Colon (tissue), 2 donors: ENCODE measurements around the gene POLR2H.
"Not testable (repeated sequence)": the region's sequence is repeated elsewhere in the genome, so short reads cannot be mapped to it uniquely, and the experiment has no call there.

Source experiments
- FAIRE-seq: peaks from 2 replicates; lab custom pipeline; 2012; peaks lifted over from hg19 to GRCh38; lab: Jason Lieb, UNC
- donor health status: control.
- donor health status: control.

POLR2H gene

DNA sequence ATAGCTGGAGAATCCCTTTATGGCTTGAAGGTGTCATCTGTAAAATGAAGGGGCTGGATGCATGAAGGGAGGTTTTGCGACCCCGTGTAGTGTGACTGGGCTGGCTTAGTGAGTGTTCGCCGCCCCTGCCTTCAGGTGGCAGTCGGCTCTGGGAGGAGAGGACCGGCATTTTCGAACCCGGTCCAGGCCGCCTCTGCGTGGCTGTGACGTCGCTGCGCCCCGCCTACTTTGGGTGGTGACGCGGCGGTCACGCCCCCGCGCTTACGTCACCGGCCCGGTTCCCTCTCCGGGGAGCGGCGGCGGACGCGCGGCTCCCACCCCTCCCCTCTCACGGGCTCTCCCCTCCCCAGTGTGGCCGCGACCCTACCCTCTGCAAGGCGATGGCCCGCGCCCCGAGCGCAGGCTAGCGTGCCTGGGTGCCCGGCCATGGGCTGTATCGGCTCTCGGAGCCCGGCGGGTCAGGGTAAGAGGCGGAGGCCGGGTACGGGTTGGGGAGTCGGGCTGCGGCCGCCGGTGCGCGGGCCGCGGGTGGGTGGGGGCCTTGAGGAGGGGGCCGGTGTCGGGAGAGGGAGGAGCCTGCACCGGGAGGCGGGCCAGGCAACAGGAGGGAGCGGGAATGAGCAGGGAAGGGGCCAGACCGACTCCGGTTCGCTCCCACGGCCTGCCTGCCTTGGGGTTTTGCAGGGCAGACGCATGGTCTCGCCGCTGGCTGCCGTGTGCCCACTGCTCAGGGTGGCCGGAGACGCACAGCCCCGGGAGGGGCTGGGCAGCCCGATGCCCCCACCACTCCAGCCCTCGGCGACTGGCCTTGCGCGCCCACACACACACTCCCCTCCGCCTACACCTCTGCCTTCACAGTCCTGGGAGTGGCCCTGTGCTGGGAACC lies 25.6 kb upstream of the POLR2H start:
- no peak for FAIRE-seq

DNA sequence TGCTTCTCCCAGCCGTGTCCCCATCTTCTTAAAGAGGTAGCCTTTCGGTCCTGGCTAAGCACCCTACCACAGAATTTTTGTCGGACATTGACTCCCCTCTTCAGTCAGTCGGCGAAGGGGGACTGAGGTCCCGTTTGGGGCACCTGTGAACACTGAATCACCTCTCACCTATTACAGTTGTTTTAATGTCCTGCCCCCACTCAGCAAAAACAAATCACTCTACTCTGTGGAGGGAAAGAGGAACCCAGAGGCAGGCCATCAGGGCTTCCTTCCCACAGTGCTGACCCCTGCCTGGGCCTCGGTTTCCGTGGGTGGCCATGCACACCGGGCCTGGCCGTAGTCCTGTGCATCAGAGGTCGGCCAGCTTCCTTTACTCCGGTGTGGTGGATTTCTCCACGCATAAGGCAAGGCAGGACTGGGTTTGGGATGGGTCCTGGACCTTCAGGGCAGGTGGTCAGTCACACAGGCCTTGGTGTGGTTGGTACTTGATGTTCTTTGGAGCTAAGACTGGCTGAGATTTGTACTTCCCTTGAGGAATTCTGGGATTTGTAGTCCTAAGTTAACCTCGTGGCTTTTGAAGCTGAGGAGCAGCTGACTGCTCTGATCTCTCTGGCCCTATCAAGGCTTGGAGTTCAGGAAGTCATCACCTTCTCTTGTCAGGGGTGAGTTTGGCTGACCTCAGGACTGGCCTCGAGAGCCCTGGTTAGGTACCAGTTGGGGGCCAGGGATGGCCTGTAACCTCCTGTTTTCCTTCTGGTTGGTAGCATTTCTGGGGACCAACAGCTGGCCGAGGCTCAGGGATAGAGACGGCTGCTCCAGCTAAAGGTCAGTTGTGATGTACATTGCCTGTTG lies 24.7 kb upstream of the POLR2H start:
- no peak for FAIRE-seq

DNA sequence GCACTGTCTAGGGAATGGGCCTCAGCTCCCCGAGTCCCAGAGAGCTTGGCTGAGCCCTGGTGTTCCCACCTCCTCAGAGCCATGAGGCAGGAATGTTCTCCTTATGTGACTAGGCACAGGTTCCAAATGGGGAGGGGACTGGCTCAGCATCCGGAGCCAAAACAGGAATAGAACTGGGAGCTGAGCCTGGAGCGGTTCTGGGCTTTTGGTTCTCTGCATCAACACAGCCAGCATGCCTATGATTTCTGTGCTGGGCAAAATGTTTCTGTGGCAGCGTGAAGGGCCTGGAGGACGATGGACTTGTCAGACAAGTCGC lies 24.2 kb upstream of the POLR2H start, which contains the start of gene FAM131A:
TSS of gene FAM131A (plus strand) at position 202 of the 316 bp plus-strand sequence. CDS start at position 233, 31 bp downstream.
- FAIRE-seq, result no peak

DNA sequence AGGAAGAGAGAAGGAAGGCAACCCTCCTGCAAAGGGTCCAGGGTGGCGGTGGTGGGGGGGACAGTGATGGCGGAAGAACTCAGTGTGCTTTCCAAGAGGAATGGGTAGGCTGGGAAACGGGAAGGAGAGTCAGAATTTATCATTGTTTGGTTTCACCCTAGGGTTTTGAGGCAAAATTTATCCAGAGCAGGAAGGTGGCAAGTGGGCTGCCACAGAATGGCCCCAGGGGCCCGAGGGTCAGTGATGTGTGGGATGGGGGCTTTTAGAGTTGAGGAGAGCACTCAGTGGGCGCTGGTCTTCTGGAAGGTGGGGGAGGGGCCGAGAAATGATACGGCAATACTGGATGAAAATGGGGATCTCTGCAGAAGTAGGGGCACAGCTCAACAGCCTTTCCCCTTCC lies 23.5 kb upstream of the POLR2H start:
- no peak for FAIRE-seq

DNA sequence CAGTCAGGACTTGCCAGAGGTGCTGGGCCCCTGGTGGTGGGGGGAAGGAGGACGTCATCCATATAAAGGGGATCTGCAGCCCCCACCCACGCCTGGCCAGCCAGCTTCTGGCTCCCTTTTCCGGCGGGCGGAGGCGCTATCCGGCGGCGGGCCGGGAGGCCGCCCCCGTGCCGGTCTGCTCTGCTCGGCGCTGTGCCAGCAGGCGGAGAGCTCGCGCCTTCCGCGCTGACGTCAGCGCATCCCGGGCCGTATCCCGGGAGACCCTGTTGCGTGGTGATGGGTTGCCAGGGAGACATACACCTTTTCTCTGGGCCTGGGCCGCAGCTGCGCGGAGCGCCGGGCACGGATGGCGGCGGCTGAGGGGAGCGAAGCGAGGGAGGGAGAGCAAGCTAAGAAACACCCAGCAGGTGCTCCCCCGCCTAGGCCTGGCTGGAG lies 23.0 kb upstream of the POLR2H start:
- no peak for FAIRE-seq

DNA sequence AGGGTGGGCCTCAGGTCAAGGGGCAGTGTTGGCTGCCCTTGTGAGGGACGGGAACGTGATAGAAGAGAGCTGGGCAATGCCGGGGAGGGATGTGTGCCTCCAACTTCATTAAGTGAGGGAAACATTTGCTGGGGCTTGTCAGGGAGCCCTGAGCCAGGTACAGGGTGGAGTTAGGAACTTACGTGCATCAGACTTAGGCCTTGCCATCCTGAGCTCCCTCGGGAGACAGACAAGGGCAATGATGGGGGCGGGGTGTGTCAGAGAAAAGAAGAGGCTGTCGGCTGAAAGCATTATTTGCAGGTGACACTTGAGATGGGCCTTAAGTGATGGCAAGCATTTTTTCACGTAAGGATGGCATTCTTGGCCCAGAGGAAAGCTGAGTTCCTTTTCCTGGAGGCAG lies 22.5 kb upstream of the POLR2H start:
- no peak for FAIRE-seq

DNA sequence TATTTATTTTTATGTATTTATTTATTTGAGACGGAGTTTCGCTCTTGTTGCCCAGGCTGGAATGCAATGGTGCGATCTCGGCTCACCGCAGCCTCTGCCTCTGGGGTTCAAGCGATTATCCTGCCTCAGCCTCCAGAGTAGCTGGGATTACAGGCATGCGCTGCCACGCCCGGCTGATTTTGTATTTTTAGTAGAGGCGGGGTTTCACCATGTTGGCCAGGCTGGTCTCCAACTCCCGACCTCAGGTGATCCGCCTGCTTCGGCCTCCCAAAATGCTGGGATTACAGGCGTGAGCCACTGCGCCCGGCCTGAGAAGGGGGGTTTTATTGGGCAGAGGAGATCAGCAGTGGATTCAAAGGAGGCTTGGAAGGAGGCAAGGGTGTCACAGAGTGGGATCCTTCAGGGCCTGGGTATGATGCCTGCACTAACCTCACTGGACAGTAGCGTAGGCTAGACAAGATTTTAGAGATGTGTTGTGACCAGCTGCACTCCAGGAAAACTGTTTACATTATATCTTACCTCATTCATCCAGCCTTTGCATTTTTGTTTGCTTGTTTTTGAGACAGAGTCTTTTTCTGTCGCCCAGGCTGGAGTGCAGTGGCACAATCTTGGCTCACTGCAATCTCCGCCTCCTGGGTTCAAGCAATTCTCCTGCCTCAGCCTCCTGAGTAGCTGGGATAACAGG lies 21.9 kb upstream of the POLR2H start:
- not testable (repeated sequence) for FAIRE-seq

DNA sequence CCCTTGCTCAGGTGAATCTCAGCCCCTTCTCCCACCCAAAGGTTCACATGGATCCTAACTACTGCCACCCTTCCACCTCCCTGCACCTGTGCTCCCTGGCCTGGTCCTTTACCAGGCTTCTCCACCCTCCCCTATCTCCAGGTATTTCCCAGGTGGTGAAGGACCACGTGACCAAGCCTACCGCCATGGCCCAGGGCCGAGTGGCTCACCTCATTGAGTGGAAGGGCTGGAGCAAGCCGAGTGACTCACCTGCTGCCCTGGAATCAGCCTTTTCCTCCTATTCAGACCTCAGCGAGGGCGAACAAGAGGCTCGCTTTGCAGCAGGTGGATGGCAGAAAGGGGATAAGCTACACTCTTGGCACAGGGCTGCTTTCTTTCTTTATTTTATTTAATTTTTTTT lies 19.6 kb upstream of the POLR2H start:
- no peak for FAIRE-seq

DNA sequence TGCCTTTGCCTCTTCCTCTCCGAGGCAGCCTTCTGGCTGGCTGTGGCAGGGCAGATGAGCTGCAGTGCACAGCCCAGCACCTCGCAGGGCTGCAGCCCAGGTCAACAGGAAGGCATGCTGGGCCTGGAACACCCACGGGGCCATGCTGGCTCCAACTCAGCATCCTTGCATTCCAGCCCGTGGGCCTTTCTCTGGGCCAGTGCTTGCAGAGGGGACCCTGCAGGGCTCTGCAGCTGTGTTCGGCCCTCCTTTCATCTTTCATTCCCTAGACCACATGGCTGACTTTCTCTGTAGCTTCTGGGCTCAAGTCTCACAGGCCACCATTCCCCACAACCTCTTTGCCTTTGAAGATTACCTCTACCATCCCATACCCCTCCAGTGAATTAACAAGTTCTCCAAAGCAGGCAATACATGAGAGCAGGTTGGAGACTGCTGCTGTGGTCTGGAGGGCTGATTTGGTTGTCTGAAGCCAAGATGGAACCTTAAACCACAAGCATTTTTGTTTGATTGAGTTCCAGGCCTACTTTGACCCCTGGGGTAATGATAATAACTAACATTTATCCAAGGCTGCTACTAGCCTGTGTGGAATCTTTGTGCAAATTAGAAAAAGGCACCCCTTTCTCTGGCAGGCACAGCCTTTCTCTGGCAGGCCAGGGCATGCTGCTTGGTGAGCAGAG lies 18.2 kb upstream of the POLR2H start:
- FAIRE-seq, result no peak

DNA sequence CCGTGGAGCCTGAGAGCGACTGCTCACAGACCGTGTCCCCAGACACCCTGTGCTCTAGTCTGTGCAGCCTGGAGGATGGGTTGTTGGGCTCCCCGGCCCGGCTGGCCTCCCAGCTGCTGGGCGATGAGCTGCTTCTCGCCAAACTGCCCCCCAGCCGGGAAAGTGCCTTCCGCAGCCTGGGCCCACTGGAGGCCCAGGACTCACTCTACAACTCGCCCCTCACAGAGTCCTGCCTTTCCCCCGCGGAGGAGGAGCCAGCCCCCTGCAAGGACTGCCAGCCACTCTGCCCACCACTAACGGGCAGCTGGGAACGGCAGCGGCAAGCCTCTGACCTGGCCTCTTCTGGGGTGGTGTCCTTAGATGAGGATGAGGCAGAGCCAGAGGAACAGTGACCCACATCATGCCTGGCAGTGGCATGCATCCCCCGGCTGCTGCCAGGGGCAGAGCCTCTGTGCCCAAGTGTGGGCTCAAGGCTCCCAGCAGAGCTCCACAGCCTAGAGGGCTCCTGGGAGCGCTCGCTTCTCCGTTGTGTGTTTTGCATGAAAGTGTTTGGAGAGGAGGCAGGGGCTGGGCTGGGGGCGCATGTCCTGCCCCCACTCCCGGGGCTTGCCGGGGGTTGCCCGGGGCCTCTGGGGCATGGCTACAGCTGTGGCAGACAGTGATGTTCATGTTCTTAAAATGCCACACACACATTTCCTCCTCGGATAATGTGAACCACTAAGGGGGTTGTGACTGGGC lies 16.8 kb upstream of the POLR2H start:
- no peak for FAIRE-seq

DNA sequence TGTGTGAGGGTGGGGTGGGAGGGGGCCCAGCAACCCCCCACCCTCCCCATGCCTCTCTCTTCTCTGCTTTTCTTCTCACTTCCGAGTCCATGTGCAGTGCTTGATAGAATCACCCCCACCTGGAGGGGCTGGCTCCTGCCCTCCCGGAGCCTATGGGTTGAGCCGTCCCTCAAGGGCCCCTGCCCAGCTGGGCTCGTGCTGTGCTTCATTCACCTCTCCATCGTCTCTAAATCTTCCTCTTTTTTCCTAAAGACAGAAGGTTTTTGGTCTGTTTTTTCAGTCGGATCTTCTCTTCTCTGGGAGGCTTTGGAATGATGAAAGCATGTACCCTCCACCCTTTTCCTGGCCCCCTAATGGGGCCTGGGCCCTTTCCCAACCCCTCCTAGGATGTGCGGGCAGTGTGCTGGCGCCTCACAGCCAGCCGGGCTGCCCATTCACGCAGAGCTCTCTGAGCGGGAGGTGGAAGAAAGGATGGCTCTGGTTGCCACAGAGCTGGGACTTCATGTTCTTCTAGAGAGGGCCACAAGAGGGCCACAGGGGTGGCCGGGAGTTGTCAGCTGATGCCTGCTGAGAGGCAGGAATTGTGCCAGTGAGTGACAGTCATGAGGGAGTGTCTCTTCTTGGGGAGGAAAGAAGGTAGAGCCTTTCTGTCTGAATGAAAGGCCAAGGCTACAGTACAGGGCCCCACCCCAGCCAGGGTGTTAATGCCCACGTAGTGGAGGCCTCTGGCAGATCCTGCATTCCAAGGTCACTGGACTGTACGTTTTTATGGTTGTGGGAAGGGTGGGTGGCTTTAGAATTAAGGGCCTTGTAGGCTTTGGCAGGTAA lies 16.0 kb upstream of the POLR2H start:
- no peak for FAIRE-seq

DNA sequence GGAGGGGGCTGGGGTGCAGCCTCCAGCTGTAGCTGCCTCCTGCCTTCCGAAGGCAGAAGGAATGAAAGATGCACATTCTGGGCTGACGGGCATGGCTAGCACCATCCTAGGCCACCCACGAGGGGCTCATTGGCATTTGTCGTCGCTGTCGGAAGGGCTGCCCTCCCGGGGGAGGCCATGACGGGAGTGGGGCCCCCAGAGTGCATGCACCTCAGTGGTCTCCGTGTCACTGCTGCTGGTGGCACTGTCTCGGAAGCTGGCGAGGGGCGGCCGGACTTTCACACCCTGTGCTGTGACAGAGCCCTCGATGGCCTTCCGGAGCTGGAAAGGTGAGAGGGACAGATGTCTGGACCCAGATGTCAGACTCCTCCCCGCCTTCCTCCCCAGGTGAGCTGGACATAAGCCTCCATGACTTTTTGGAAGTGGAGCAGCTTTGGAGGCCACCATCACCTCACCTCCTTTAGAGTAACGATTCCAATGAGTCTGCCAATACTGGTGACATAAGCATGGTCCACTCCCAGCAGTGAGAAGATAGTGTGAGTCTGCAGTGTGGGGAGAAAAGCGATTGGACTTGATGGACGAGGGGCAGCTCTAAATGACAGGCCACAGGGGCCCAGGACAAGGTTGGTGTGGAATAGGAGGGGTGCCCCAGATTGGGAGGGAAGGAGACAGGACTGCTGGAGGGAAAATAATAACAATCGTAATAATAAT lies 14.9 kb upstream of the POLR2H start:
- no peak for FAIRE-seq

DNA sequence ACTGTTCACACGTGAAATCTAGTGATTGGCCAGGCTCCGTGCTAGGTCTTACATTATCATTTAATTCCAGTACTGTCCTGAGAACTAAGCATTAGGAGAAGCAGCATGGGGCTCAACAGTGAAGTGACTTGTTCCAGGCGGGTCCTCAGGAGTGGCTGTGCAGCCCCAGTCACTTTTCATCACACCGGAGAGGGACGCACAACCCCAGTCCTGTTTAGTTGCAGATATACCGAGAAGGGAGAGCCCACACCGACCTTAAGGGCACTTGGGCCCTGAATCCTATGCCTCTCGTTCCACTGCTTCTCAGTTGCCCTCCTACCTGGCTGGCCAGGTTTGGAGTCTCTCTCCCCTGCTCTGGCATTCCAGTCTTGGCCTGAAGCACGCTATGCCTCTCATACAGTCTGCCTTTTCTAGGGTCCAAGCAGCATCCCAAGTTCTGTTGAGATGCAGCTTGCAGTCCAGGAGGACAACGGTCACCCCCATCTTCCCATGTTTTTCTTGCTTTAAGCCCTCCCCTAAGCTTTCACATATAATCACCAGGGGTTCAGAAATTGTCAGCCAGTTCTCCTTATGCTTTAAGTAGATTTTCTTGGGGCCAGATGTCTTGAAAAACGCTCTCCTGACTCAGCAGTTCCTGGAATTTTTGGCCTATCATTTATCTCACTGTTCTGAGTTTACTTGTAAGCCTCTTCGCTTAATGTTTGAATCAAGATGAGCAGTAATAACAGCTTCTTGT lies 14.0 kb upstream of the POLR2H start:
- FAIRE-seq, result no peak

DNA sequence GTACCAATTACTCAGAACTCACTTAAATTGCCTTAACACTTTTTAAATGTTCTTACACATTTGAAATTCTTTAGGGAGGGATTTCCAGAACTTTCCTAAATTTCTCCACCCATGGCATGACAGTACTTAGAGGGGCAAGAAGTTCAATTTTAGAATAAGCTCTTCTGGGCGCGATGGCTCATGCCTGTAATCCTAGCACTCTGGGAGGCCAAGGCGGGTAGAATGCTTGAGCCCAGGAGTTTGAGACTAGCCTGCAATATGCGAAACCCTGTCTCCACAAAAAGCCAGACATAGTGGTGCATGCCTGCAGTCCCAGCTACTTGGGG lies 13.5 kb upstream of the POLR2H start:
- FAIRE-seq, result no peak

DNA sequence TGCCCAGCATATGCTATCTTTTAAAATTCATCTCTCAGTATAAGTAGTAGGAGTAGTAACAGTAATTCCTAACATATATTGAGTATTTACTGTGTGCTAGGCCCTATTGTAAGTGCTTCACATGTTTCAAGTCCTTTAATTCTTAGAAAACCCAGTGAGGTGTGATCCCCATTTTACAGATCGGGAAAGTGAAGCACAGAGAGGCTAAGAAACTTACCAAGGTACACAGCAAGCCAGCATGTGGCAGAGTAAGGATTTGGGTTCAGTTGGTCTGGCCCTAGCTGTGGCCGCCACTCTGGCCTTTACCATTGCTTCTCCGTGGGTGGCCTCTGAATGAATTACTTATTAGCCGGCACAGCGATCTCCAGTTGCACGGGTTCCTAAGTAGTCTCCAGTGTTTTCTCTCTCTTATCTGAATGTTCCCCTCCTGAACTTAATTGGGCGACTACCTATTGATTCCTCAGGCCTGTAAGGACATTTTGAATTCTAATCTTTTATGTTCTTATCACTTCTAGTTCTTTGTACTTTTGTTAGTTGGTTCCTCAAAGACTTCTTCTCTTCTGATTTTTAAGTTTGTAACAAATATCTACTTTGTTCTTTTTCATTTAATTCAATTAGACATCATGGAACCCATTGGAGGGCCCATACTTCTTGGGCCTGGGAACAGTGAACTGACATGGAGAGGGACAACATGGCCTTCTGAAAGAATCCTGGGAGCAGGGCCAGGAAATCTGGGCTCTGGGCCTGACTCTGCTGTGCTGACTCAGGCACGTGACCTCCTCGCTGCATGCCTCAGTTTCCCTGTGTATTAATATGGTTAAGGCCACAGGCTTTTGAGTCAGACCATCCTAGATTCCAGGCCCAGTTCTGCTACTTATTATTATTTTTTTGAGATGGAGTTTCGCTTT lies 11.7 kb upstream of the POLR2H start:
- FAIRE-seq, result no peak

DNA sequence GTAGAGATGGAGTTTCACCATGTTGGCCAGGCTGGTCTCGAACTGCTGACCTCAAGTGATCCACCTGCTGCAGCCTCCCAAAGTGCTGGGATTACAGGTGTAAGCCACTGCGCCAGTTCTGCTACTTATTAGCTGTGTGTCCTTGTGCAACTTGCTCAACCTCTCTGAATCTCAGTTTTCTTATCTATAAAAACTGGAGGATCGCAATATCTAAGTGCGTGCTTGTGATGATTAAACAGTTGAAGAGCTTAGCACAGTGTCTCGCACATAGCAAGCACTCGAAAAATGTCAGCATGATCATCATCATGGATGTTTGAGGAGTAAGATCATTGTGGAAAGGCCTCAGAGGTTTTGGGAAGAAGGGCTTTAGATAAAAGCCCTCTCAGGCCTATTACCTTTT lies 10.9 kb upstream of the POLR2H start:
- FAIRE-seq, result no peak

DNA sequence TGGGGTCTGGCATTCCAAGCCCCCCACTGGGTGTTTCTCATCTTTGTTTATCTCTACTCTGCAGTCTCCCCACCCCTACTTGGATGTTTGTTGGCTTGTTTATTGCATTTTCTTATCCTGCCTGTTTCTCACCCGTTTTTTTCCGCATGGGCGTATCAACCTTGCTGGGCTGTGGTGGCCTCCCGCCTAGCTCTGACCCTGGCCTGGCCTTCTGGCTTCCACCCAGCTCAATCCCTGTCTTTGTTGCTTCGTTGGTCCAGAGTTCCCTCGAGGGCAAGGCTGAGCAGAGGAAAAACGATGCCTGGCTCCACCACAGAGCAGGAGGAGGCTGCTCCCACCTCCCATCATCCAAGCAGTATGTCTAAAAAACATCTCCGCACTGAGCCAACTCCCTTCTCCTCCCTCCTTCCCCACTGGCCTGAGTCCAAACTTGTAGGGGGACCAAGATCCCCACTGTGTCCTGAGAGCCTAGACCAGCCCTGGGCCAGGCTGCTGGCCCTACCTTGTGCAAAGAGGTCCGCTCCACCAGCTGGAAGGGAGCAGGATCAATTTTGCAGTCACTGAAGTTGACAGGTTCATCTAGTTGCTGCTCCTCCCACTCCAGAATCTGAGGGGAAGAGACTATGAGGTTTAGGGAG lies 9.9 kb upstream of the POLR2H start:
- no peak for FAIRE-seq
